GM12878 (cell line): ENCODE data around the gene ERG.

Experiments used
- CBFB ChIP-seq: IDR thresholded peaks from 2 replicates; pipeline ENCODE4 v1.6.1; 2016; ENCODE audit warnings: antibody characterized with exemption, low read depth
- CREB1 ChIP-seq: IDR thresholded peaks from 2 replicates; pipeline ENCODE4 v1.6.1; 2012; ENCODE audit warnings: low read depth, mild to moderate bottlenecking, inconsistent platforms
- CTCF ChIP-seq, 3 experiments: IDR thresholded peaks in 2 of 3; conservative IDR thresholded peaks in 1 of 3; 2 replicates each; pipeline ENCODE4 v1.5.1; 2011; ENCODE audit warnings: low read depth in 3 of 3, low read length in 3 of 3, mild to moderate bottlenecking in 3 of 3, control low read depth in 2 of 3, moderate library complexity in 2 of 3, inconsistent platforms in 1 of 3, mixed read lengths in 1 of 3; ENCODE audit not compliant: control insufficient read depth in 2 of 3, insufficient read depth in 1 of 3; ENCODE audit errors: extremely low read depth in 1 of 3
- EZH2 ChIP-seq: IDR thresholded peaks from 2 replicates; pipeline ENCODE4 v1.6.1; 2012; ENCODE audit warnings: low read depth, mild to moderate bottlenecking, control low read depth, inconsistent platforms, low read length, borderline replicate concordance; ENCODE audit not compliant: control insufficient read depth
- KLF5 ChIP-seq: fragments of 450-650 bp; IDR thresholded peaks from 2 replicates; pipeline ENCODE4 v1.6.1; 2014; ENCODE audit warnings: mild to moderate bottlenecking; ENCODE audit not compliant: partially characterized antibody
- POLR2A ChIP-seq: IDR thresholded peaks from 2 replicates; pipeline ENCODE4 v1.6.1; 2011; ENCODE audit warnings: low read depth, mild to moderate bottlenecking, low read length
- POLR2AphosphoS5 ChIP-seq: IDR thresholded peaks from 2 replicates; pipeline ENCODE4 v1.6.1; 2011; ENCODE audit warnings: mild to moderate bottlenecking, low read length, inconsistent platforms
- SIN3A ChIP-seq: IDR thresholded peaks from 2 replicates; pipeline ENCODE4 v1.6.1; 2012; ENCODE audit warnings: low read depth, low read length, improper control_type of control experiment
- SP1 ChIP-seq: IDR thresholded peaks from one replicate; pipeline ENCODE4 v1.6.1; 2011; ENCODE audit warnings: low read depth, low read length
- SREBF2 ChIP-seq: IDR thresholded peaks from 2 replicates; pipeline ENCODE4 v1.6.1; 2012; ENCODE audit warnings: mild to moderate bottlenecking, low read length
- TAF1 ChIP-seq: IDR thresholded peaks from 2 replicates; pipeline ENCODE4 v1.6.1; 2011; ENCODE audit warnings: mild to moderate bottlenecking, low read depth, low read length, borderline replicate concordance
- ZNF274 ChIP-seq: IDR thresholded peaks from one replicate; pipeline ENCODE4 v1.8.0; 2011; ENCODE audit not compliant: insufficient read length, insufficient read depth
- TF ChIP-seq, protein P1 (sequence below): IDR thresholded peaks from 2 replicates; pipeline ENCODE4 v1.6.1; 2011; ENCODE audit warnings: borderline replicate concordance, low read depth, mild to moderate bottlenecking, moderate library complexity, mixed read lengths, low read length; ENCODE audit not compliant: insufficient read depth; ENCODE audit errors: extremely low read length
- TF ChIP-seq, protein P2 (sequence below): IDR thresholded peaks from 2 replicates; pipeline ENCODE4 v1.6.1; 2012; ENCODE audit warnings: low read length, inconsistent platforms

GRCh38 chr21:38413958-38414548, 84.2 kb downstream of the ERG start:
- TF ChIP-seq POLR2A, result no peak
- no peak for TF ChIP-seq POLR2AphosphoS5
- TF ChIP-seq, protein P1, sequence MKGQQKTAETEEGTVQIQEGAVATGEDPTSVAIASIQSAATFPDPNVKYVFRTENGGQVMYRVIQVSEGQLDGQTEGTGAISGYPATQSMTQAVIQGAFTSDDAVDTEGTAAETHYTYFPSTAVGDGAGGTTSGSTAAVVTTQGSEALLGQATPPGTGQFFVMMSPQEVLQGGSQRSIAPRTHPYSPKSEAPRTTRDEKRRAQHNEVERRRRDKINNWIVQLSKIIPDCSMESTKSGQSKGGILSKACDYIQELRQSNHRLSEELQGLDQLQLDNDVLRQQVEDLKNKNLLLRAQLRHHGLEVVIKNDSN, result no peak
- TF ChIP-seq SP1, result no peak
- TF ChIP-seq, protein P2, sequence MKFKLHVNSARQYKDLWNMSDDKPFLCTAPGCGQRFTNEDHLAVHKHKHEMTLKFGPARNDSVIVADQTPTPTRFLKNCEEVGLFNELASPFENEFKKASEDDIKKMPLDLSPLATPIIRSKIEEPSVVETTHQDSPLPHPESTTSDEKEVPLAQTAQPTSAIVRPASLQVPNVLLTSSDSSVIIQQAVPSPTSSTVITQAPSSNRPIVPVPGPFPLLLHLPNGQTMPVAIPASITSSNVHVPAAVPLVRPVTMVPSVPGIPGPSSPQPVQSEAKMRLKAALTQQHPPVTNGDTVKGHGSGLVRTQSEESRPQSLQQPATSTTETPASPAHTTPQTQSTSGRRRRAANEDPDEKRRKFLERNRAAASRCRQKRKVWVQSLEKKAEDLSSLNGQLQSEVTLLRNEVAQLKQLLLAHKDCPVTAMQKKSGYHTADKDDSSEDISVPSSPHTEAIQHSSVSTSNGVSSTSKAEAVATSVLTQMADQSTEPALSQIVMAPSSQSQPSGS, result no peak
- no peak for TF ChIP-seq ZNF274
- TF ChIP-seq KLF5, result no peak
- no peak for TF ChIP-seq SIN3A
- TF ChIP-seq EZH2, result no peak
- TF ChIP-seq CBFB, result no peak
- no peak for TF ChIP-seq CTCF (IDR thresholded peaks at IDR 0.05 in 2 of 3, conservative IDR thresholded peaks at IDR 0.05 in 1 of 3; ENCODE audit: control insufficient read depth in 2 of 3, extremely low read depth in 1 of 3, insufficient read depth in 1 of 3, low read depth in 3 of 3, low read length in 3 of 3)
- no peak for TF ChIP-seq SREBF2
- TF ChIP-seq TAF1, result no peak
- TF ChIP-seq CREB1, result no peak
